Fibroblast of upper back skin (primary cell): ENCODE data around the gene D2HGDH.
A peak's percentile ranks its signal among the peaks of the same experiment; 100 is the strongest.
"Not testable (repeated sequence)": the region's sequence is repeated elsewhere in the genome, so short reads cannot be mapped to it uniquely, and the experiment has no call there.

Experiments used
- DNase-seq: peaks from one replicate; pipeline ENCODE4 v3.0.0-alpha.2; 2013

Gene D2HGDH

GRCh38 chr2:241726459-241726858 lies 8.0 kb upstream of the D2HGDH start:
- DNase-seq: no peak

GRCh38 chr2:241728000-241728399 lies 6.4 kb upstream of the D2HGDH start:
- no peak for DNase-seq

DNA sequence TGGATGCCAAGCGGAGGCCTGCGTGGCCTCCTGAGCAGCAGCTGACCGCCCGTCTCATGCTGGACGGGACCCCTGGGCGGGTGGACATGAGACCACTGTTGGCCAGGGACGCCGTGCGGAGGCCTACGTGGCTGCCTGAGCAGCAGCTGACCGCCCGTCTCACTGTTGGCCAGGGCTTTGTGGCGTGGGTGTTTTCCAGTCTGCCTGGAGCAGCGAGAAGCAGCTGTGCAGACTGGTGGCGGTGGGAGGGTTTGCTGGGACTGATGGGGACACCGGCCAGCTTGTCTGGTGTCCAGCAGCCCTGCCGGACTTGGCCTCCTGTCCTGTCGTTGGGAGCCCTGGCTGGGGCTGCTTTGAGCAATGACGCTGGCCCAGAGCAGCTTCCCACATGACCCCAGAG lies 5.8 kb upstream of the D2HGDH start:
- DNase-seq: no peak

DNA sequence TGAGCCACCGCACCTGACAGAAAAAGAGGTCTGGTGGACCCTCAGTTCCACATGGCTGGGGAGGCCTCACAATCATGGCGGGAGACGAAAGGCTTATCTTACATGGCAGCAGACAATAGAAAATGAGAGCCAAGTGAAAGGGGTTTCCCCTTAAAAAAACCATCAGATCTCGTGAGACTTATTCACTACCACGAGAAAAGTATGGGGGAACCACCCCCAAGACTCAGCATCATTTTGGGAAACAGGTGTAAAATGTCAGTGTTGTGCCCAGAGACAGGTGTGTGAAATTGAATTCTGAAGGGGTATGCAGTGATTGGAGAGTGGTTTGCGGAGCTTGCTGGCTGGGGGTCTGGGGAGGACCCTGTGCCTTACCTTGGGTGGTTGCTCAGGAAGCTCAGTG lies 4.6 kb upstream of the D2HGDH start:
- no peak for DNase-seq

DNA sequence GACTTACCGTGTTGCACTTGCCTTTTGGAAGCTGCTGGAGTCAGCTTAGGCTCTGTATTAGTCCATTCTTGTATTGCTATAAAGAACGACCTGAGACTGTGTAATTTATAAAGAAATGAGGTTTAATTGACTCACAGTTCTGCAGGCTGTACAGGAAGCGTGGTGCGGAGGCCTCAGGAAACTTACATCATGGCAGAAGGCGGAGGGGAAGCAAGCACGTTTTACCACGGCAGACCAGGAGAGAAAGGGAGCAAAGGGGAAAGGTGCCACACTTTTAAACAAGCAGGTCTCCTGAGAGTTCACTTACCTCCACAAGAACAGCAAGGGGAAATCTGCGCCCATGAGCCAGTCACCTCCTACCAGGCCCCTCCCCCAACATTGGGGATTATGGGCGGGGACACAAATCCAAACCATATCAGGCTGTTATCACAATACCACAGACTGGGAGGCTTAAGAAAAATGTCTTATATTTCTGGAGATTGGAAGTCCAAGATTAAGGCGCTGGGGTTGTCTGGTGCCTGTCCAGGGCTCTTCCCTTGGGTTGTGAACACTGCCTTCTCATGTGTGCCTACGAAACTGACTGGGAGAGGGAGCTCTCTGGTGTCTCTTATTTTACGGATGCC lies 3.6 kb upstream of the D2HGDH start:
- no peak for DNase-seq

- DNase-seq: peak; percentile 26
Measured at GRCh38 chr2:241732513-241733186, 1.8 kb upstream of the D2HGDH start.

DNA sequence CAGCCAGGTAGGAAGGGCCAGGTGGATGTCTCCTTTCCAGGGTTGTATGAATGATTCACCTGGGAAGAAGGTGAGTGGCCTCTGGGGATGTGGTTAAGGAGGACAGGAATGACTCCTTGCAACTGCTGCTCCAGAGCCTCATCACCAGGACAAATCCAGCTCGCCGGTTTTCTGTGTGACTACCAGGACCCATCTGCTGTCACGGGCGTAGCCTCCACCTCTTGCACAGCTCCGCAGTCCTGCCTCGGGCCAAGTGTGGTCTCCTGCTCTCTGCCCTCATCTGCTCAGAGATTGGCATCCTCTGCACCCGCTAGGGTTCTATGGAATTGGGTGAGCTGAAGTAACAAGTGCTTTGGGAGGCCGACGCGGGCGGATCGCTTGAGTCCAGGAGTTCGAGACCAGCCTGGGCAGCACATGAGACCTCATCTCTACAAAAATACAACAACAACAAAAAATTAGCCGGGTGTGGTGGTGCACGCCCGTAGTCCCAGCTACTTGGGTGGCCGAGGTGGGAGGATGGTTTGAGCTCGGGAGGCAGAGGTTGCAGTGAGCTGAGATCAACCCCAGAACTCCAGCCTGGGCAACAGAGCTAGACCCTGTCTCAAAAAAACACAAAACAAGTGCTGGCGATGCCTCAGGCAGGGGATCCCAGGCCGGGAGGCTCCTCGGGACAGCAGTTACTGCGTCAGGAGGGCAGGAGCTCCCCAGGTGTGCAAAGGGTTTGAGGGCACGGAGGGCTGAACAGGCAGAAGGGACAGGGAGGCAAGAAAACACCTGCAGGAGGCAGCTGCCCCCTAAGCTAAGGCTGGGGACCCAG lies 831 bp upstream of the D2HGDH start:
- no peak for DNase-seq

GRCh38 chr2:241734208-241734466 lies 293 bp upstream of the D2HGDH start:
- no peak for DNase-seq

GRCh38 chr2:241736111-241736510 lies 1.7 kb downstream of the D2HGDH start:
- DNase-seq: no peak

DNA sequence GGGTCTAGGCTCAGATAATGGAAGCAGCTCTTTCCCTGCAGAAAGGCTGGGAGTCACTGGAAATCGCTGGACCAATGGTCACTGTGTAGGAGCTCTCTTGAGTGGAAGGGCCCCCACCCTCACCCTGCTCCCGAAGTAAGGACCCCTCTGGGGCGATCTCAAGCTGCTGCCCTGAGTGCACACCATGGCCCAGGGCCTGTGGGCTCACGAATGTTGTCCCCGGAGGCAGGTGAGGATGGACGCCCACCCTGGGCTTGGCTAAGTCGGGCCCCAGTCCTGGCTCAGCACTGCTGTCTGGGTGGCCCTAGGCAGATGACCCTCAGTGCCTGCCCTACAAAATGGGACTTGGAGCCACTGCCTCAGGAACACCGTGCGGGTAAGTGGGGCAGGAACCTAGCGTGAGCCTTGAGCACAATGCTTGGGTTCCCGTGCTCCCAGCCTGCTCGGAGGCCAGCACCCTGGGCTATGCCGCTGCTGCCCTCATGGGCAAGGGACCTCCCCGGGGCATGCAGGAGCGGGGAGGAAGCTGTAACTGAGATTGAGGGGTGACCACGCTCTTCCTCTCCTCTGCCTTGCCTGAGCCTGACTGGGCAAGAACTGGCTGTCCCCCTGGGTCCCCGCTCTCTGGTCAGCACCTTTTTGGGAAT lies 3.7 kb downstream of the D2HGDH start:
- no peak for DNase-seq

GRCh38 chr2:241739177-241739576 lies 4.7 kb downstream of the D2HGDH start:
- DNase-seq: no peak

DNA sequence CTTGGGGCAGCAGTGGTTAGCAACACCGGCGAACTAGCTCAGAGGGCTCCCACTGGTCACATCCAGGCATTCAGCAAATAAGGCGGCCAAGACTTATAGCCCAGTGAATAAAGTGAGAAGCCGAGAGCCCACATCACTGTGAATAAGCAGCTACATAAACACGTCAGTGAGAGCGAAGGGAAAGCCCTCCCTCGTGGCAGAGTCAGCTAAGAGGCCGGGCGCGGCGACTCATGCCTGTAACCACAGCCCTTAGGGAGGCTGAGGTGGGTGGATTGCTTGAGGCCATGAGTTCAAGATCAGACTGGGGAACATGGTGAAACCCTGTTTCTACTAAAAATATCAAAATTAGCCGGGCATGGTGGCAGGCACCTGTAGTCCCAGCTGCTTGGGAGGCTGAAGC lies 5.2 kb downstream of the D2HGDH start:
- peak; percentile 38 for DNase-seq

- DNase-seq: no peak
Measured at GRCh38 chr2:241741016-241741415, 6.6 kb downstream of the D2HGDH start.

- no peak for DNase-seq
Measured at GRCh38 chr2:241742320-241742939, 8.0 kb downstream of the D2HGDH start.

DNA sequence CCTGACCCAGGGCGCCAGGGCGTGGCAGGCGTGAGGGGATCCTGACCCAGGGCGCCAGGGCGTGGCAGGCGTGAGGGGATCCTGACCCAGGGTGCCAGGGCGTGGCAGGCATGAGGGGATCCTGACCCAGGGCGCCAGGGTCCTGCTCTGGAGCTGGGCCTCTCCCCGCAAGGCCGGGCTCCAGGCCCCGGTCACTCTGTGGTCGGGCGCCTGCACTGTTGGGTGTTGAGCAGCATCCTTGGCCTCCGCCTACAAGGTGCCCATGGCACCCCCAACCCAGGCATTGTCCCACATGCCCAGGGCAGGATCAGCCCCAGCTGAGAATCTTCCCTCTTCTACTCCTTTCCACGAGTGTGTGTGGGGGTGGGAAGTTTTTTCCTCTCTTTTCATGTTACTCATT lies 8.6 kb downstream of the D2HGDH start:
- not testable (repeated sequence) for DNase-seq

DNA sequence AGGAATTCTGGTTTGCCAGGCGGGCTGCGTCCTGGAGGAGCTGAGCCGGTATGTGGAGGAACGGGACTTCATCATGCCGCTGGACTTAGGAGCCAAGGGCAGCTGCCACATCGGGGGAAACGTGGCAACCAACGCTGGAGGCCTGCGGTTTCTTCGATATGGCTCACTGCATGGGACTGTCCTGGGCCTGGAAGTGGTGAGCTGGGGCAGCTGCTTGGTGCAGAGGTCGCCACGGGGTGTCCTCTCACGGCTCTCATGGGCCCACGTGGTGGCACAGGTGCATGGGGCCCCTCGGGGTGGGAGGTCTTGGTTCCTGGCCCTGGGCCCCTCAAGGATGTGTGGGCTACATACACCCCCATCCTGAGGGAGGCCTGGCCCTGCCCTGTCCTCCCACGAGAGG lies 9.2 kb downstream of the D2HGDH start:
- no peak for DNase-seq

- DNase-seq: no peak
Measured at GRCh38 chr2:241744028-241744754, 9.8 kb downstream of the D2HGDH start.

DNA sequence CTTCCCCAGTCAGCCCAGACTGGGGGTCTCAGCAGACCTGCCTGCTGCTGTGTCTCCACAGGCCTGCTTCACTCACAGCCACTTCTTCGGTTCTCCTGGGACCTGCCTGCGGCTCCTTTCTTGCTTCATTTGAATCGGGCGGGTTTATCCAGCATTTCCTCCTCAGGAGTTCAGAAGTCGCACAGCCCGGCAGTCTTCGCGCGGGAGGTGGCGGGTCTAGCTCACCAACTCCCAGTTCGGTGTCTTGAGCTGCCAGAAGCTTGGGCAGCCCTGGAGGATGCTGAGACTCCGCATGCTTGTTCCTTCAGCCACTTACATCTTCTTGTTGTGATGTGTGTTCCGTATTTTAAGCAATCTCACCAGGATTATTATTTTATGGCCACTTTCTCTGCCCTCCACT lies 10.8 kb downstream of the D2HGDH start:
- no peak for DNase-seq

DNA sequence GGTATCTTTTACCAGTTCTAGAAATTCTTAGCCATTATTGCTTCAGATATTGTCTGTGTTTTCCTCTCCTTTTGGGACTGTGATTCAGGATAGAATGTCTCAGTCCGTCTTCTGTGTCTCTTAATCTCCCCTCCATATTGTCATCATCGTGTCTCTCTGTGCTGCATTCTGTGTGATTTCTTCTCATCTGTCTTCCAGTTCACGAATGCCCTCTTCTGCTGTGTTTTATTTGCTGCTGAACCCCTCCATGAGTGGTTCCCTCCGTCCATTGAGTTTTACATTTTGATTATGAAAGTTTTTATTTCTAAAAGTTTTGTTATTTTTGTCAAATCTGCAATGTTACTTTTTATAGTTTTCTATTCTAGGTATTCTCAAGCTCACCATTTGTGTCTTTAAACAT lies 11.7 kb downstream of the D2HGDH start:
- no peak for DNase-seq

DNA sequence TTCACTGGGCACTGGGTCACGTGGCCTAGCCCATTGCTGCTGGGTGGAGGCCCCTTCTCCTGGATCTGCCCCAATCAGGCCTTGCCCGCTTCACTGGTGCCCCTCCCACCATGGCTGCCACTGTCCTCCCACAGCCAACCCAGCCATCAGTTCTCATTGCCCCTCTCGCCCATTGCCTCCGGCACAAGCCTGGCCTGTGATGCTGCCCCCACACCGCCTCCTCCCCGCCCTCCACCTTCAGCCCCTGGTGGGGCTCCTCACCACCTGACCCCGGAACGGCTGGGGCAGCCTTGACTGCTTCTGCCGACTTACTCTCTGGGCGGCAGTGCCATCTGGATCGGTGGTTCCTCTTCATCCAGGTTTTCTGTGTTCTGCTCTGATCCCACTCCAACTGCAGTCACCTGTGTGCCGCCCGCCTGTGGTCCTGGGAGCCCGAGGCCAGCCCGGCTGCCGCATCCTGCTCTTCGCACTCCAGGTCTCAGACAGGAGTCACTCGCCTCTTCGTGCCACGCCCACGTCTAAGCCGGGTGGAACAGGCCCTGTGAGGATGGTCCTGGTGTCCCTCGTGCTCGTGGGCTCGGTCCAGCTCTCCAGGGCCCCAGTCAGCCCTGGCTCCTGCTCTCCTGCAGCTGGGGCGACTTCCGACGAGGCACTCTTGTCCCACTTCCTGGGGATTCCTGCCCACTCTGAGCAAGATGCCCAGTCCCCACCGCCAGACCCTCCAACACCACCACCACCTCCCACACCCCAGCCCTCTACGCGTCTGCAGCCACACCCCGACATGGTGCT lies 14.2 kb downstream of the D2HGDH start:
- DNase-seq: no peak

DNA sequence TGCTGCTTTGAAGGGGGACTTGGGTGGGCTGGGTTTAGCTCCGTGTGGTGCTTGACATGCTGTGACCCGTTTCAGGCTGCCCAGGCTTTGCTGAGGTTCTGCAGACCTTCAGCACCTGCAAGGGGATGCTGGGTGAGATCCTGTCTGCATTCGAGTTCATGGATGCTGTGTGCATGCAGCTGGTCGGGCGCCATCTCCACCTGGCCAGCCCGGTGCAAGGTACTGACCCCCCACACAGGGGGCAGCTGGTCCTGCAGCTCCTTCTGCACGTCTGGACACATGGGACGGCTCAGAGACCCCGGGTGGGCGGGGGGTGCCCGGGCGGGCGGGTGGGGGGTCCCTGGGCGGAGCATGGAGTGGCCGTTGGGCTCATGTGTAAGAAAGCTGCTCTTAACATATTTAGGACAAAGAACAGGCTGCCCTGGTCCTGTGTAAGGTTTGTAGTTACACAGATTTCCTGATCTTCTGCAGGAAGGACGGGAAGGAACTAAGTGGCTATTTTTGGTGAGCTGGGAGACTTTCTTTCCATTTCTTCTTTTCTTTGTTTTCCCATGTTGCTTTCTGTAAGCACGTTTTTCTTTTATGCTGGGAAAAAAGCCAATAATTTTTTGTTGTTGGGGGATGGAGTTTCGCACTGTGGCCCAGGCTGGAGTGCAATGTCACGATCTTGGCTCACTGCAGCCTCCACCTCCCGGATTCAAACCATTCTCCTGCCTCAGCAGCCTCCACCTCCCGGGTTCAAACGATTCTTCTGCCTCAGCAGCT lies 15.8 kb downstream of the D2HGDH start:
- no peak for DNase-seq
